Erythroblast (primary cell): ENCODE data around the gene AR.

Experiments used
- GATA1 ChIP-seq: IDR thresholded peaks from 2 replicates; pipeline ENCODE4 v1.6.1; 2011; ENCODE audit warnings: low read depth, mild to moderate bottlenecking, control low read depth, low read length, moderate library complexity
- POLR2A ChIP-seq: IDR thresholded peaks from 2 replicates; pipeline ENCODE4 v1.6.1; 2011; ENCODE audit warnings: mild to moderate bottlenecking, low read length

DNA sequence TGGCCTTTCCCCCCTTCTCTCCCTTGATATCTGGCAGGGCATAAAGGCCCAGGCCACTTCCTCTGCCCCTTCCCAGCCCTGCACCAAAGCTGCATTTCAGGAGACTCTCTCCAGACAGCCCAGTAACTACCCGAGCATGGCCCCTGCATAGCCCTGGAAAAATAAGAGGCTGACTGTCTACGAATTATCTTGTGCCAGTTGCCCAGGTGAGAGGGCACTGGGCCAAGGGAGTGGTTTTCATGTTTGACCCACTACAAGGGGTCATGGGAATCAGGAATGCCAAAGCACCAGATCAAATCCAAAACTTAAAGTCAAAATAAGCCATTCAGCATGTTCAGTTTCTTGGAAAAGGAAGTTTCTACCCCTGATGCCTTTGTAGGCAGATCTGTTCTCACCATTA lies 183.8 kb downstream of the AR start:
- TF ChIP-seq POLR2A (no peak), GATA1 (no peak)
